HEK293 (cell line): ENCODE data around the gene SIAH2.

Source experiments
- CTCF ChIA-PET: fragments of 350-600 bp; formaldehyde crosslinking; extraction: SDS; loops from one replicate; lab custom pipeline; 2021; ENCODE audit warnings: antibody characterized with exemption; lab: Yijun Ruan, JAX
- POLR2A ChIA-PET: fragments of 300-600 bp; formaldehyde crosslinking; extraction: SDS; loops from one replicate; lab custom pipeline; 2020; ENCODE audit warnings: antibody characterized with exemption, inconsistent platforms; lab: Yijun Ruan, JAX
- H3K27ac ChIP-seq: fragments of 200-500 bp; sonication (Bioruptor generic); 2 replicates; pipeline ENCODE4 v1.5.1; 2014; ENCODE audit warnings: low read depth, low read length, control low read depth, inconsistent platforms; ENCODE audit errors: extremely low read depth
- H3K36me3 ChIP-seq, 2 experiments: fragments of 200-500 bp in 1 of 2; sonication (Bioruptor generic) in 1 of 2; 1 replicate in 1 of 2; 2 replicates in 1 of 2; pipeline ENCODE4 v1.5.1; 2014 to 2017; ENCODE audit warnings: inconsistent platforms in 2 of 2, low read length in 2 of 2; ENCODE audit not compliant: control insufficient read depth in 2 of 2, insufficient read depth in 1 of 2
- H3K4me1 ChIP-seq: fragments of 200-500 bp; sonication (Bioruptor generic); 2 replicates; pipeline ENCODE4 v1.5.1; 2014; ENCODE audit warnings: mild to moderate bottlenecking, low read length, inconsistent platforms; ENCODE audit not compliant: control insufficient read depth, insufficient read depth
- H3K4me3 ChIP-seq: 2 replicates; pipeline ENCODE4 v1.5.1; 2011; ENCODE audit warnings: low read depth, mild to moderate bottlenecking, control low read depth, low read length, moderate library complexity
- H3K9me3 ChIP-seq: fragments of 200-500 bp; sonication (Bioruptor generic); 2 replicates; pipeline ENCODE4 v1.5.1; 2014; ENCODE audit warnings: low read depth, low read length, inconsistent platforms; ENCODE audit not compliant: control insufficient read depth, insufficient read depth
- GLI4 ChIP-seq: fragments of 450-650 bp; formaldehyde crosslinking; IDR thresholded peaks from 2 replicates; pipeline ENCODE4 v1.5.1; 2016; ENCODE audit warnings: missing biosample characterization, missing genetic modification characterization
- MZF1 ChIP-seq: fragments of 450-650 bp; formaldehyde crosslinking; IDR thresholded peaks from 2 replicates; pipeline ENCODE4 v1.5.1; 2017; ENCODE audit warnings: missing biosample characterization, missing genetic modification characterization, borderline replicate concordance
- SP7 ChIP-seq: fragments of 450-650 bp; formaldehyde crosslinking; IDR thresholded peaks from 2 replicates; pipeline ENCODE4 v1.5.1; 2016; ENCODE audit warnings: missing biosample characterization, missing genetic modification characterization
- ZBTB8A ChIP-seq: fragments of 450-650 bp; formaldehyde crosslinking; IDR thresholded peaks from 2 replicates; pipeline ENCODE4 v1.5.1; 2016; ENCODE audit warnings: missing biosample characterization, missing genetic modification characterization
- ZNF112 ChIP-seq: fragments of 450-650 bp; formaldehyde crosslinking; IDR thresholded peaks from 2 replicates; pipeline ENCODE4 v1.5.0; 2017; ENCODE audit warnings: missing biosample characterization, missing genetic modification characterization
- ZNF121 ChIP-seq: fragments of 450-650 bp; formaldehyde crosslinking; IDR thresholded peaks from 2 replicates; pipeline ENCODE4 v1.5.1; 2016; ENCODE audit warnings: missing biosample characterization, missing genetic modification characterization
- ZNF335 ChIP-seq: fragments of 450-650 bp; formaldehyde crosslinking; conservative IDR thresholded peaks from 2 replicates; pipeline ENCODE4 v1.5.1; 2016; ENCODE audit warnings: missing biosample characterization, missing genetic modification characterization
- ZNF600 ChIP-seq: fragments of 450-650 bp; formaldehyde crosslinking; IDR thresholded peaks from 2 replicates; pipeline ENCODE4 v1.5.1; 2016; ENCODE audit warnings: missing biosample characterization, missing genetic modification characterization
- ZNF626 ChIP-seq: fragments of 450-650 bp; sonication (Bioruptor Pico); formaldehyde crosslinking; IDR thresholded peaks from 2 replicates; pipeline ENCODE4 v1.5.1; 2018; ENCODE audit warnings: missing biosample characterization, missing genetic modification characterization, inconsistent platforms
- ZNF629 ChIP-seq: fragments of 450-650 bp; formaldehyde crosslinking; IDR thresholded peaks from 2 replicates; pipeline ENCODE4 v1.5.1; 2017; ENCODE audit warnings: missing biosample characterization, missing genetic modification characterization
- ZNF660 ChIP-seq: fragments of 450-650 bp; IDR thresholded peaks from 2 replicates; pipeline ENCODE4 v1.5.1; 2018; ENCODE audit warnings: missing biosample characterization, mild to moderate bottlenecking, missing genetic modification characterization
- ZXDB ChIP-seq: fragments of 450-650 bp; formaldehyde crosslinking; IDR thresholded peaks from 2 replicates; pipeline ENCODE4 v1.5.1; 2016; ENCODE audit warnings: missing biosample characterization, missing genetic modification characterization
- TF ChIP-seq, protein P1 (sequence below): fragments of 450-650 bp; formaldehyde crosslinking; IDR thresholded peaks from 2 replicates; pipeline ENCODE4 v1.5.1; 2016; ENCODE audit warnings: missing biosample characterization, missing genetic modification characterization
- TF ChIP-seq, protein P2 (sequence below): fragments of 450-650 bp; formaldehyde crosslinking; IDR thresholded peaks from 2 replicates; pipeline ENCODE4 v1.5.1; 2016; ENCODE audit warnings: missing biosample characterization, missing genetic modification characterization
- TF ChIP-seq, protein P3 (sequence below): fragments of 450-650 bp; formaldehyde crosslinking; IDR thresholded peaks from 2 replicates; pipeline ENCODE4 v1.5.1; 2017; ENCODE audit warnings: missing biosample characterization, missing genetic modification characterization
- TF ChIP-seq, protein P4 (sequence below): fragments of 450-650 bp; formaldehyde crosslinking; IDR thresholded peaks from 2 replicates; pipeline ENCODE4 v1.5.1; 2017; ENCODE audit warnings: missing biosample characterization, missing genetic modification characterization
- TF ChIP-seq, protein P5 (sequence below): fragments of 450-650 bp; formaldehyde crosslinking; IDR thresholded peaks from 2 replicates; pipeline ENCODE4 v1.5.1; 2016; ENCODE audit warnings: missing biosample characterization, missing genetic modification characterization, borderline replicate concordance
- TF ChIP-seq, protein P6 (sequence below): fragments of 450-650 bp; formaldehyde crosslinking; IDR thresholded peaks from 2 replicates; pipeline ENCODE4 v1.5.1; 2016; ENCODE audit warnings: missing biosample characterization, missing genetic modification characterization

Gene SIAH2

DNA sequence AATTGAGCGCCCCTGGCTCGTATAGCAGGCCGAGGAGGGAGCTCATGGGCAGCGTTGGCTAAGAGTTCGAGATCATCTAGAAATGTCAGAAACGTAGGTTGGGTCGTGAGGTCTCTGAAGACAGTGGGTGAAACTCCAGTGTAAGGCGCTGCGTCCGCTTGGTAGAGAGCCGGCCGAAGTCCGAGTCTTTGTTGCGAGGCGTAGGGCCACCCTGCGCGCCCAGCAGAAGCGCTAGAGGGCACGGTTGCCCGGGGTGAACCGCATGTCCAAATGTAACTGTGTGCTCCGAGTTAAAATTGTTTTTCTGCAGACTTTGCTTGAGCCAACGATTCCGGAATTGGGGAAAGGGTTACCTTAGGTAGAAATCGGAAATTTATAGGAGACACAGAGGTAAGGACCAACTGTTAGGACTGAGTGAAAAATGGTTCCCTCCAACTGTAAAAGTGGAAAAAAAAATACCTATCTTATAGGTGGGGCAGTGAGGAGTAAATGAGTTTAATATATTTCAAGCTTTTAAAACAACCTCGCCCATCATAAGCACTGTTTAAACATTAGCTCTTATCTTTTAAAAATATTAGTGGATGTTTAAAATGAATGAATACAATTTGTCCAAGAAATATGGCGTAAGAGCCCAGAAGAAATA, 993 bp upstream of the SIAH2 start (continued):
- TF ChIP-seq ZNF121 (no peak), GLI4 (tag by site-specific recombination) (0 out of 2 replicates have a peak, but pooled peaks have one; percentile 54), ZXDB (0 out of 2 replicates have a peak, but pooled peaks have one; percentile 28), ZBTB8A (tag by site-specific recombination) (peak; percentile 89), ZNF629 (tag by site-specific recombination) (no peak), ZNF600 (tag by site-specific recombination) (0 out of 2 replicates have a peak, but pooled peaks have one; percentile 23), ZNF335 (0 out of 2 replicates have a peak, but pooled peaks have one; percentile 34), SP7 (tag by site-specific recombination) (0 out of 2 replicates have a peak, but pooled peaks have one; percentile 5)
- TF ChIP-seq, protein P1, sequence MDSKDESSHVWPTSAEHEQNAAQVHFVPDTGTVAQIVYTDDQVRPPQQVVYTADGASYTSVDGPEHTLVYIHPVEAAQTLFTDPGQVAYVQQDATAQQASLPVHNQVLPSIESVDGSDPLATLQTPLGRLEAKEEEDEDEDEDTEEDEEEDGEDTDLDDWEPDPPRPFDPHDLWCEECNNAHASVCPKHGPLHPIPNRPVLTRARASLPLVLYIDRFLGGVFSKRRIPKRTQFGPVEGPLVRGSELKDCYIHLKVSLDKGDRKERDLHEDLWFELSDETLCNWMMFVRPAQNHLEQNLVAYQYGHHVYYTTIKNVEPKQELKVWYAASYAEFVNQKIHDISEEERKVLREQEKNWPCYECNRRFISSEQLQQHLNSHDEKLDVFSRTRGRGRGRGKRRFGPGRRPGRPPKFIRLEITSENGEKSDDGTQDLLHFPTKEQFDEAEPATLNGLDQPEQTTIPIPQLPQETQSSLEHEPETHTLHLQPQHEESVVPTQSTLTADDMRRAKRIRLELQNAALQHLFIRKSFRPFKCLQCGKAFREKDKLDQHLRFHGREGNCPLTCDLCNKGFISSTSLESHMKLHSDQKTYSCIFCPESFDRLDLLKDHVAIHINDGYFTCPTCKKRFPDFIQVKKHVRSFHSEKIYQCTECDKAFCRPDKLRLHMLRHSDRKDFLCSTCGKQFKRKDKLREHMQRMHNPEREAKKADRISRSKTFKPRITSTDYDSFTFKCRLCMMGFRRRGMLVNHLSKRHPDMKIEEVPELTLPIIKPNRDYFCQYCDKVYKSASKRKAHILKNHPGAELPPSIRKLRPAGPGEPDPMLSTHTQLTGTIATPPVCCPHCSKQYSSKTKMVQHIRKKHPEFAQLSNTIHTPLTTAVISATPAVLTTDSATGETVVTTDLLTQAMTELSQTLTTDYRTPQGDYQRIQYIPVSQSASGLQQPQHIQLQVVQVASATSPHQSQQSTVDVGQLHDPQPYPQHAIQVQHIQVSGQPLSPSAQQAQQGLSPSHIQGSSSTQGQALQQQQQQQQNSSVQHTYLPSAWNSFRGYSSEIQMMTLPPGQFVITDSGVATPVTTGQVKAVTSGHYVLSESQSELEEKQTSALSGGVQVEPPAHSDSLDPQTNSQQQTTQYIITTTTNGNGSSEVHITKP, result peak; percentile 76
- TF ChIP-seq, protein P2, sequence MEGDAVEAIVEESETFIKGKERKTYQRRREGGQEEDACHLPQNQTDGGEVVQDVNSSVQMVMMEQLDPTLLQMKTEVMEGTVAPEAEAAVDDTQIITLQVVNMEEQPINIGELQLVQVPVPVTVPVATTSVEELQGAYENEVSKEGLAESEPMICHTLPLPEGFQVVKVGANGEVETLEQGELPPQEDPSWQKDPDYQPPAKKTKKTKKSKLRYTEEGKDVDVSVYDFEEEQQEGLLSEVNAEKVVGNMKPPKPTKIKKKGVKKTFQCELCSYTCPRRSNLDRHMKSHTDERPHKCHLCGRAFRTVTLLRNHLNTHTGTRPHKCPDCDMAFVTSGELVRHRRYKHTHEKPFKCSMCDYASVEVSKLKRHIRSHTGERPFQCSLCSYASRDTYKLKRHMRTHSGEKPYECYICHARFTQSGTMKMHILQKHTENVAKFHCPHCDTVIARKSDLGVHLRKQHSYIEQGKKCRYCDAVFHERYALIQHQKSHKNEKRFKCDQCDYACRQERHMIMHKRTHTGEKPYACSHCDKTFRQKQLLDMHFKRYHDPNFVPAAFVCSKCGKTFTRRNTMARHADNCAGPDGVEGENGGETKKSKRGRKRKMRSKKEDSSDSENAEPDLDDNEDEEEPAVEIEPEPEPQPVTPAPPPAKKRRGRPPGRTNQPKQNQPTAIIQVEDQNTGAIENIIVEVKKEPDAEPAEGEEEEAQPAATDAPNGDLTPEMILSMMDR (tag by site-specific recombination), result peak; percentile 67; the same call in 1 of the 2 replicates

DNA sequence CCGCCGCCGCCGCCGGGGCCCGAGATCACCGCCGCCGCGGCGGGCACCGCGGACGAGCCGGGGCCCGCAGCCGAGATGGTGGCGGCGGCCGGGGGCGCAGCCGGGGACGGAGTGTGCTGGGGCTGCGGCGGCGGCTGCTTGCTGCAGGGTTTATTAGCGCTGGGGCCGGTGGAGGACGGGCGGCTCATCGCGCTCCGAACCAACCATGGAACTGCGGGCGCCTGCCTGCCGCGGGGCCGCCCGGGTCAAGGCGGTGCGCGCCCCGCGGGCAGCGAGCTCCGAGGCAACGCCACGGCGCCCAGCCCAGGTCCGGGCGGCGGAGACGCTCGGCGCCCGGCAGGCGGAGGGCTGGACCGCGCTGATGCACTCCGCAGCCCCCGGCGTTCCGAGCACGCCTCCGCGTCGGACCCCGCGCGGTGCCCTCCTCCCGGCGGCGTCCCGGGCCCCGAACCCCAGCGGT, 277 bp downstream of the SIAH2 start:
- H3K27ac ChIP-seq, result peak overlapping the region; percentile 88
- ChIA-PET POLR2A (interaction anchor here (0.6 to 1.6 kb wide), 6 partner anchors 9 to 320 kb away, joined by 3 to 6 read pairs (median 4); partner anchors contain the start of gene SELENOT), CTCF (interaction anchor here (1.1 kb wide), 1 partner anchor 10 kb away, joined by 3 read pairs; no protein-coding TSS in a partner anchor)
- no peaks in the 10 kb centered on the region; the same call in 1 of the 2 replicates for H3K4me1 ChIP-seq
- peak overlapping the region; percentile 70 for H3K4me3 ChIP-seq
- no peaks in the 10 kb centered on the region for H3K9me3 ChIP-seq
- H3K36me3 ChIP-seq, result peaks cover 0 to 5% of the 10 kb centered on the region in 2 experiments; a peak in 1 of 3 replicates
- TF ChIP-seq ZNF112, result no peak
- TF ChIP-seq, protein P3, sequence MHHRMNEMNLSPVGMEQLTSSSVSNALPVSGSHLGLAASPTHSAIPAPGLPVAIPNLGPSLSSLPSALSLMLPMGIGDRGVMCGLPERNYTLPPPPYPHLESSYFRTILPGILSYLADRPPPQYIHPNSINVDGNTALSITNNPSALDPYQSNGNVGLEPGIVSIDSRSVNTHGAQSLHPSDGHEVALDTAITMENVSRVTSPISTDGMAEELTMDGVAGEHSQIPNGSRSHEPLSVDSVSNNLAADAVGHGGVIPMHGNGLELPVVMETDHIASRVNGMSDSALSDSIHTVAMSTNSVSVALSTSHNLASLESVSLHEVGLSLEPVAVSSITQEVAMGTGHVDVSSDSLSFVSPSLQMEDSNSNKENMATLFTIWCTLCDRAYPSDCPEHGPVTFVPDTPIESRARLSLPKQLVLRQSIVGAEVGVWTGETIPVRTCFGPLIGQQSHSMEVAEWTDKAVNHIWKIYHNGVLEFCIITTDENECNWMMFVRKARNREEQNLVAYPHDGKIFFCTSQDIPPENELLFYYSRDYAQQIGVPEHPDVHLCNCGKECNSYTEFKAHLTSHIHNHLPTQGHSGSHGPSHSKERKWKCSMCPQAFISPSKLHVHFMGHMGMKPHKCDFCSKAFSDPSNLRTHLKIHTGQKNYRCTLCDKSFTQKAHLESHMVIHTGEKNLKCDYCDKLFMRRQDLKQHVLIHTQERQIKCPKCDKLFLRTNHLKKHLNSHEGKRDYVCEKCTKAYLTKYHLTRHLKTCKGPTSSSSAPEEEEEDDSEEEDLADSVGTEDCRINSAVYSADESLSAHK, result no peak
- TF ChIP-seq, protein P4, sequence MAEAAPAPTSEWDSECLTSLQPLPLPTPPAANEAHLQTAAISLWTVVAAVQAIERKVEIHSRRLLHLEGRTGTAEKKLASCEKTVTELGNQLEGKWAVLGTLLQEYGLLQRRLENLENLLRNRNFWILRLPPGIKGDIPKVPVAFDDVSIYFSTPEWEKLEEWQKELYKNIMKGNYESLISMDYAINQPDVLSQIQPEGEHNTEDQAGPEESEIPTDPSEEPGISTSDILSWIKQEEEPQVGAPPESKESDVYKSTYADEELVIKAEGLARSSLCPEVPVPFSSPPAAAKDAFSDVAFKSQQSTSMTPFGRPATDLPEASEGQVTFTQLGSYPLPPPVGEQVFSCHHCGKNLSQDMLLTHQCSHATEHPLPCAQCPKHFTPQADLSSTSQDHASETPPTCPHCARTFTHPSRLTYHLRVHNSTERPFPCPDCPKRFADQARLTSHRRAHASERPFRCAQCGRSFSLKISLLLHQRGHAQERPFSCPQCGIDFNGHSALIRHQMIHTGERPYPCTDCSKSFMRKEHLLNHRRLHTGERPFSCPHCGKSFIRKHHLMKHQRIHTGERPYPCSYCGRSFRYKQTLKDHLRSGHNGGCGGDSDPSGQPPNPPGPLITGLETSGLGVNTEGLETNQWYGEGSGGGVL (tag by site-specific recombination), result no peak
- TF ChIP-seq MZF1 (tag by site-specific recombination), result no peak
- TF ChIP-seq ZNF660 (tag by site-specific recombination), result no peak
- TF ChIP-seq ZNF626 (tag by site-specific recombination), result no peak
- TF ChIP-seq, protein P5, sequence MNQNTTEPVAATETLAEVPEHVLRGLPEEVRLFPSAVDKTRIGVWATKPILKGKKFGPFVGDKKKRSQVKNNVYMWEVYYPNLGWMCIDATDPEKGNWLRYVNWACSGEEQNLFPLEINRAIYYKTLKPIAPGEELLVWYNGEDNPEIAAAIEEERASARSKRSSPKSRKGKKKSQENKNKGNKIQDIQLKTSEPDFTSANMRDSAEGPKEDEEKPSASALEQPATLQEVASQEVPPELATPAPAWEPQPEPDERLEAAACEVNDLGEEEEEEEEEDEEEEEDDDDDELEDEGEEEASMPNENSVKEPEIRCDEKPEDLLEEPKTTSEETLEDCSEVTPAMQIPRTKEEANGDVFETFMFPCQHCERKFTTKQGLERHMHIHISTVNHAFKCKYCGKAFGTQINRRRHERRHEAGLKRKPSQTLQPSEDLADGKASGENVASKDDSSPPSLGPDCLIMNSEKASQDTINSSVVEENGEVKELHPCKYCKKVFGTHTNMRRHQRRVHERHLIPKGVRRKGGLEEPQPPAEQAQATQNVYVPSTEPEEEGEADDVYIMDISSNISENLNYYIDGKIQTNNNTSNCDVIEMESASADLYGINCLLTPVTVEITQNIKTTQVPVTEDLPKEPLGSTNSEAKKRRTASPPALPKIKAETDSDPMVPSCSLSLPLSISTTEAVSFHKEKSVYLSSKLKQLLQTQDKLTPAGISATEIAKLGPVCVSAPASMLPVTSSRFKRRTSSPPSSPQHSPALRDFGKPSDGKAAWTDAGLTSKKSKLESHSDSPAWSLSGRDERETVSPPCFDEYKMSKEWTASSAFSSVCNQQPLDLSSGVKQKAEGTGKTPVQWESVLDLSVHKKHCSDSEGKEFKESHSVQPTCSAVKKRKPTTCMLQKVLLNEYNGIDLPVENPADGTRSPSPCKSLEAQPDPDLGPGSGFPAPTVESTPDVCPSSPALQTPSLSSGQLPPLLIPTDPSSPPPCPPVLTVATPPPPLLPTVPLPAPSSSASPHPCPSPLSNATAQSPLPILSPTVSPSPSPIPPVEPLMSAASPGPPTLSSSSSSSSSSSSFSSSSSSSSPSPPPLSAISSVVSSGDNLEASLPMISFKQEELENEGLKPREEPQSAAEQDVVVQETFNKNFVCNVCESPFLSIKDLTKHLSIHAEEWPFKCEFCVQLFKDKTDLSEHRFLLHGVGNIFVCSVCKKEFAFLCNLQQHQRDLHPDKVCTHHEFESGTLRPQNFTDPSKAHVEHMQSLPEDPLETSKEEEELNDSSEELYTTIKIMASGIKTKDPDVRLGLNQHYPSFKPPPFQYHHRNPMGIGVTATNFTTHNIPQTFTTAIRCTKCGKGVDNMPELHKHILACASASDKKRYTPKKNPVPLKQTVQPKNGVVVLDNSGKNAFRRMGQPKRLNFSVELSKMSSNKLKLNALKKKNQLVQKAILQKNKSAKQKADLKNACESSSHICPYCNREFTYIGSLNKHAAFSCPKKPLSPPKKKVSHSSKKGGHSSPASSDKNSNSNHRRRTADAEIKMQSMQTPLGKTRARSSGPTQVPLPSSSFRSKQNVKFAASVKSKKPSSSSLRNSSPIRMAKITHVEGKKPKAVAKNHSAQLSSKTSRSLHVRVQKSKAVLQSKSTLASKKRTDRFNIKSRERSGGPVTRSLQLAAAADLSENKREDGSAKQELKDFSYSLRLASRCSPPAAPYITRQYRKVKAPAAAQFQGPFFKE, result no peak
- TF ChIP-seq, protein P6, sequence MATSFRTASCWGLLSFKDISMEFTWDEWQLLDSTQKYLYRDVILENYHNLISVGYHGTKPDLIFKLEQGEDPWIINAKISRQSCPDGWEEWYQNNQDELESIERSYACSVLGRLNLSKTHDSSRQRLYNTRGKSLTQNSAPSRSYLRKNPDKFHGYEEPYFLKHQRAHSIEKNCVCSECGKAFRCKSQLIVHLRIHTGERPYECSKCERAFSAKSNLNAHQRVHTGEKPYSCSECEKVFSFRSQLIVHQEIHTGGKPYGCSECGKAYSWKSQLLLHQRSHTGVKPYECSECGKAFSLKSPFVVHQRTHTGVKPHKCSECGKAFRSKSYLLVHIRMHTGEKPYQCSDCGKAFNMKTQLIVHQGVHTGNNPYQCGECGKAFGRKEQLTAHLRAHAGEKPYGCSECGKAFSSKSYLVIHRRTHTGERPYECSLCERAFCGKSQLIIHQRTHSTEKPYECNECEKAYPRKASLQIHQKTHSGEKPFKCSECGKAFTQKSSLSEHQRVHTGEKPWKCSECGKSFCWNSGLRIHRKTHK (tag by site-specific recombination), result no peak
- TF ChIP-seq, all 188 proteins: peak for 0
